ENCODE data around the gene APH1A. TPM values are rescaled to one million over a fixed set of nuclear protein-coding genes. Genes with fewer than 3 reads are reported as not detected.
"Not testable (repeated sequence)": the region's sequence is repeated elsewhere in the genome, so short reads cannot be mapped to it uniquely, and the experiment has no call there.

The APH1A gene
- total and polyA plus RNA-seq, 8 donors = 127 to 206 (median 177) TPM

GRCh38 chr1:150233359-150234308 is 35.2 kb downstream of the APH1A start:
- H3K4me3 ChIP-seq = peak overlapping the region; percentile 71 to 75
- intact Hi-C loops (cut with DNase I) = no loop called here
- peak in 2 of 4 donors; percentile 53 to 76 for DNase-seq
- peak overlapping the region; percentile 92 to 98 for H3K27ac ChIP-seq
- peaks cover 8 to 24% of the 10 kb centered on the region in 2 donors for H3K4me1 ChIP-seq
- H3K9me3 ChIP-seq = no peaks in the 10 kb centered on the region
- no peaks in the 10 kb centered on the region for H3K27me3 ChIP-seq
- TF ChIP-seq, protein P1, sequence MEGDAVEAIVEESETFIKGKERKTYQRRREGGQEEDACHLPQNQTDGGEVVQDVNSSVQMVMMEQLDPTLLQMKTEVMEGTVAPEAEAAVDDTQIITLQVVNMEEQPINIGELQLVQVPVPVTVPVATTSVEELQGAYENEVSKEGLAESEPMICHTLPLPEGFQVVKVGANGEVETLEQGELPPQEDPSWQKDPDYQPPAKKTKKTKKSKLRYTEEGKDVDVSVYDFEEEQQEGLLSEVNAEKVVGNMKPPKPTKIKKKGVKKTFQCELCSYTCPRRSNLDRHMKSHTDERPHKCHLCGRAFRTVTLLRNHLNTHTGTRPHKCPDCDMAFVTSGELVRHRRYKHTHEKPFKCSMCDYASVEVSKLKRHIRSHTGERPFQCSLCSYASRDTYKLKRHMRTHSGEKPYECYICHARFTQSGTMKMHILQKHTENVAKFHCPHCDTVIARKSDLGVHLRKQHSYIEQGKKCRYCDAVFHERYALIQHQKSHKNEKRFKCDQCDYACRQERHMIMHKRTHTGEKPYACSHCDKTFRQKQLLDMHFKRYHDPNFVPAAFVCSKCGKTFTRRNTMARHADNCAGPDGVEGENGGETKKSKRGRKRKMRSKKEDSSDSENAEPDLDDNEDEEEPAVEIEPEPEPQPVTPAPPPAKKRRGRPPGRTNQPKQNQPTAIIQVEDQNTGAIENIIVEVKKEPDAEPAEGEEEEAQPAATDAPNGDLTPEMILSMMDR (IDR thresholded peaks at IDR 0.05) = no peak
- peak; percentile 38 for ATAC-seq
- peaks cover 0 to 24% of the 10 kb centered on the region in 2 donors for H3K36me3 ChIP-seq

DNA sequence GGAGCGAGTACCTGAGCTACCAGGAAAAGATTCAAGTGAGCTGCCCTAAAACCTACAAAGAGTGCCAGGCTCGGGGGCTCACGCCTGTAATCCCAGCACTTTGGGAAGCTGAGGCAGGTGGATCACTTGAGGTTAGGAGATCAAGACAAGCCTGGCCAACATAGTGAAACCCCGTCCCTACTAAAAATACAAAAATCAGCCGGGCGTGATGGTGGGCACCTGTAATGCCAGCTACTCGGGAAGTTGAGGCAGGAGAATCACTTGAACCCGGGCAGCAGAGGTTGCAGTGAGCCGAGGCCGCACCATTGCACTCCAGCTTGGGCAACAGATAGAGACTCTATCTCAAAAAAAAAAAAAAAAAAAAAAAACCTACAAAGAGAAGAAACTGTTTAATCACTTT is 35.9 kb downstream of the APH1A start:
- Histone ChIP-seq H3K36me3 (peaks cover 0 to 31% of the 10 kb centered on the region in 2 donors), H3K4me1 (peaks cover 8 to 24% of the 10 kb centered on the region in 2 donors), H3K27ac (peak overlapping the region; percentile 92 to 98)
- H3K4me3 ChIP-seq; H3K9me3 ChIP-seq; ATAC-seq; H3K27me3 ChIP-seq; intact Hi-C loops (cut with DNase I); DNase-seq: not testable (repeated sequence)

GRCh38 chr1:150228246-150228645 is 40.6 kb downstream of the APH1A start:
- ATAC-seq; H3K4me3 ChIP-seq; intact Hi-C loops (cut with DNase I); DNase-seq; H3K27ac ChIP-seq; H3K27me3 ChIP-seq; H3K9me3 ChIP-seq: not testable (repeated sequence)
- H3K4me1 ChIP-seq = peaks cover 0 to 10% of the 10 kb centered on the region in 2 donors
- peaks cover 0 to 71% of the 10 kb centered on the region in 2 donors for H3K36me3 ChIP-seq

DNA sequence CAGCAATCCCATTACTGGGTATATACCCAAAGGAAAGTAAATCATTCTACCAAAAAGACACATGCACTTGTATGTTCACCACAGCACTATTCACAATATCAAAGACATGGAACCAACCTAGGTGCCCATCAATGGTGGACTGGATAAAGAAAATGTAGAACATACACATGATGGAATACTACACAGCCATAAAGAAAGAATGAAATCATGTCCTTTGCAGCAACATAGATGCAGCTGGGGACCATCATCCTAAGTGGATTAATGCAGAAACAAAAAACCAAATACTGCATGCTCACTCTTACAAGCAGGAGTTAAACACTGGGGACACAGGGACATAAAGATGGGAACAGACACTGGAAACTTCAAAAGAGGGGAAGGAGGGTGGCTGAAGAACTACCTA is 41.6 kb downstream of the APH1A start:
- peaks cover 0 to 3% of the 10 kb centered on the region in 2 donors for H3K4me1 ChIP-seq
- no peak overlapping the region for H3K4me3 ChIP-seq
- H3K27ac ChIP-seq = no peak overlapping the region
- H3K27me3 ChIP-seq = no peaks in the 10 kb centered on the region
- ATAC-seq (no peak), DNase-seq (no peak)
- intact Hi-C loops (cut with DNase I) = no loop called here
- peaks cover 0 to 81% of the 10 kb centered on the region in 2 donors for H3K36me3 ChIP-seq
- TF ChIP-seq, protein P1 (IDR thresholded peaks at IDR 0.05) = no peak
- H3K9me3 ChIP-seq = no peaks in the 10 kb centered on the region

DNA sequence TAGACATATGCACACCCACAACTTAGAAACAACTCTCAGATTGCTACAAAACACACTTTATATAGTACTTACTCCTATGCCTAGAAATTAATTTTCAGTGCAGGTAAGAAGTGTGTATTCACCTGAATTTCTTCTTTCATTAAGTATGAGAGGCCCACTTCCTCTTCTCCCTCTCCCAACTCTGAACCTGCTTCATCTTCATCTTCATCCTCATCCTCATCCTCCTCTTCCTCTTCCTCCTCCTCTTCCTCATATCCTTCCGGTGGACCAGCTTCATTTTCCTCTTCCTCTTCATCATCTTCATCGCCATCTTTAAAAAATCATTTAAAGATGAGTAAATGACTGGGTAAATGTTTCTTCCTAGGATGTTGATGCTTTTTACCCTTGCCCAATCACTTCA is 42.3 kb downstream of the APH1A start:
- no peak overlapping the region for H3K4me3 ChIP-seq
- no peaks in the 10 kb centered on the region for H3K9me3 ChIP-seq
- H3K4me1 ChIP-seq = peaks cover 0 to 3% of the 10 kb centered on the region in 2 donors
- ATAC-seq (no peak), DNase-seq (no peak)
- TF ChIP-seq, protein P1 (IDR thresholded peaks at IDR 0.05) = no peak
- no peaks in the 10 kb centered on the region for H3K27me3 ChIP-seq
- intact Hi-C loops (cut with DNase I) = no loop called here
- H3K27ac ChIP-seq = no peak overlapping the region
- H3K36me3 ChIP-seq = peaks cover 0 to 84% of the 10 kb centered on the region in 2 donors

DNA sequence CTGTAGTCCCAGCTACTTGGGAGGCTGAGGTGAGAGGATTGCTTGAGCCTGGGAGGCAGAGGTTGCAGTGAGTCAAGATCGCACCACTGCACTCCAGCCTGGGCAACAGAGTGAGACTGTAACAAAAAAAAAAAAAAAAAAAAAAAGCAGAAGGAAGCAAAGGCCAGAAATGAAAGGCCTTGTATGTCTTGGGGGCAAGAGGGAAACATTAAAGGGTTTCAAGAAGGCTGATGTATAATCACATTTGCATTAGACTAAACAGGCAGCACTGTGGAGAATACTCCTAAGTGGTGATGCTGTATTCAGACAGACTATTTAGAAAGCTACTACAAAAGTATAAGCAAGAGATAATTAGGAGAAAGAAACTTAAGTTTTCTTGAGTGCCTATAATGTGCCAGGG is 43.3 kb downstream of the APH1A start:
- no peak overlapping the region for H3K4me3 ChIP-seq
- intact Hi-C loops (cut with DNase I) = no loop called here
- H3K36me3 ChIP-seq = peaks cover 0 to 79% of the 10 kb centered on the region in 2 donors
- no peaks in the 10 kb centered on the region for H3K27me3 ChIP-seq
- H3K9me3 ChIP-seq = no peaks in the 10 kb centered on the region
- peaks cover 0 to 3% of the 10 kb centered on the region in 2 donors for H3K4me1 ChIP-seq
- no peak for ATAC-seq
- no peak for DNase-seq
- TF ChIP-seq, protein P1 (IDR thresholded peaks at IDR 0.05) = no peak
- no peak overlapping the region for H3K27ac ChIP-seq

Measured in left lung (tissue), 10 donors.